HepG2 (cell line): Measurements from ENCODE around the gene RICTOR. TPM values are rescaled to one million over a fixed set of nuclear protein-coding genes. Genes with fewer than 3 reads are reported as not detected.

Experiments used
- ATAC-seq: fragments of 200-7000 bp; cut with Tn5 transposase; 3 replicates; pipeline ENCODE4 v1.9.1; 2020; ENCODE audit warnings: mild to moderate bottlenecking, moderate library complexity
- BruUV-seq: library from RNA; stranded (reverse); fragments of 400-500 nt; replicated peaks from 2 replicates; lab custom pipeline; 2021; lab: Mats Ljungman, UMichigan
- CTCF ChIA-PET: fragments of 300-600 bp; formaldehyde crosslinking; extraction: SDS; loops from one replicate; lab custom pipeline; 2021; ENCODE audit warnings: low total read pairs, inconsistent platforms, low intra/inter-chr PET ratio; lab: Yijun Ruan, JAX
- POLR2A ChIA-PET: fragments of 350-600 bp; sonication (Branson Sonifier 250); formaldehyde crosslinking; loops from one replicate; lab custom pipeline; 2020; ENCODE audit warnings: antibody characterized with exemption, inconsistent platforms; lab: Yijun Ruan, JAX
- DNase-seq: peaks from one replicate; pipeline ENCODE4 v3.0.0-alpha.2; 2015; ENCODE audit warnings: low spot score
- FAIRE-seq: peaks from 3 replicates; lab custom pipeline; 2011; peaks lifted over from hg19 to GRCh38; lab: Jason Lieb, UNC
- H2AFZ ChIP-seq: one replicate; pipeline ENCODE4 v1.6.1; 2011; ENCODE audit warnings: low read length, inconsistent platforms
- H3K27ac ChIP-seq: fragments of 300-600 bp; 3 replicates; pipeline ENCODE4 v1.8.0; 2011; ENCODE audit warnings: mixed run types, mild to moderate bottlenecking, mixed read lengths, low read length, inconsistent platforms; ENCODE audit not compliant: insufficient read depth; ENCODE audit errors: extremely low read length
- H3K27me3 ChIP-seq, 2 experiments: fragments of 200-600 bp in 1 of 2; 2 replicates in 1 of 2; 3 replicates in 1 of 2; pipeline versions ENCODE4 v1.6.0 to v1.8.0; 2011; ENCODE audit warnings: low read length in 2 of 2, mild to moderate bottlenecking in 2 of 2, moderate library complexity in 2 of 2, inconsistent platforms in 1 of 2; ENCODE audit not compliant: insufficient read depth in 2 of 2, control insufficient read depth in 1 of 2
- H3K36me3 ChIP-seq, 2 experiments: fragments of 200-600 bp in 1 of 2; replicated peaks in 1 of 2; 2 replicates in 1 of 2; 3 replicates in 1 of 2; pipeline versions ENCODE4 v1.5.1 to v1.8.0; 2011; ENCODE audit warnings: low read length in 2 of 2, inconsistent platforms in 1 of 2; ENCODE audit not compliant: insufficient read depth in 2 of 2, control insufficient read depth in 1 of 2
- H3K4me1 ChIP-seq: 2 replicates; pipeline ENCODE4 v1.5.1; 2012; ENCODE audit warnings: low read length, inconsistent platforms; ENCODE audit not compliant: insufficient read depth
- H3K4me2 ChIP-seq: 2 replicates; pipeline ENCODE4 v1.6.0; 2011; ENCODE audit warnings: low read depth, low read length, inconsistent platforms
- H3K4me3 ChIP-seq, 3 experiments: fragments of 200-600 bp in 1 of 3; sonication (generic), shearing (Covaris generic) in 1 of 3; replicated peaks in 1 of 3; 2 replicates each; pipeline ENCODE4 v1.5.1; 2011 to 2016; ENCODE audit warnings: low read length in 3 of 3, inconsistent platforms in 2 of 3, low read depth in 2 of 3, mild to moderate bottlenecking in 2 of 3, control low read depth in 1 of 3, mixed read lengths in 1 of 3; ENCODE audit not compliant: insufficient read depth in 1 of 3
- H3K79me2 ChIP-seq: one replicate; pipeline ENCODE4 v1.6.1; 2011; ENCODE audit warnings: low read length, inconsistent platforms; ENCODE audit not compliant: insufficient read depth
- H3K9ac ChIP-seq: 2 replicates; pipeline ENCODE4 v1.6.0; 2011; ENCODE audit warnings: mild to moderate bottlenecking, low read depth, low read length, inconsistent platforms; ENCODE audit not compliant: insufficient read depth
- H3K9me3 ChIP-seq: 2 replicates; pipeline ENCODE4 v1.5.1; 2012; ENCODE audit warnings: mild to moderate bottlenecking, low read length
- H4K20me1 ChIP-seq: 2 replicates; pipeline ENCODE4 v1.6.0; 2011; ENCODE audit warnings: inconsistent platforms, mild to moderate bottlenecking, low read length, moderate library complexity; ENCODE audit not compliant: insufficient read depth
- PAX8 ChIP-seq: sonication (generic); formaldehyde crosslinking; IDR thresholded peaks from 2 replicates; pipeline ENCODE4 v1.8.0; 2022; ENCODE audit warnings: mild to moderate bottlenecking, missing genetic modification reagents, borderline replicate concordance
- TFDP1 ChIP-seq: IDR thresholded peaks from 2 replicates; pipeline ENCODE4 v1.6.1; 2016; ENCODE audit warnings: missing compliant biosample characterization, missing genetic modification reagents, borderline replicate concordance
- ZNF557 ChIP-seq: sonication (generic); formaldehyde crosslinking; IDR thresholded peaks from 2 replicates; pipeline ENCODE4 v1.4.0; 2020; ENCODE audit warnings: missing genetic modification reagents
- ZNF619 ChIP-seq: sonication (generic); formaldehyde crosslinking; IDR thresholded peaks from 2 replicates; pipeline ENCODE4 v1.4.0; 2020; ENCODE audit warnings: mild to moderate bottlenecking, missing genetic modification reagents
- ZNF773 ChIP-seq: sonication (generic); formaldehyde crosslinking; IDR thresholded peaks from 2 replicates; pipeline ENCODE4 v1.4.0; 2020; ENCODE audit warnings: missing genetic modification reagents, borderline replicate concordance
- WGBS: methylation state at CpG from one replicate; pipeline ENCODE4 v1.1.6; 2017; ENCODE audit warnings: low lambda C conversion rate; 5-methylcytosine and 5-hydroxymethylcytosine counted together
- in situ Hi-C: cut with HindIII; loops from 2 replicates; pipeline ENCODE4 v1.10.0; 2017; ENCODE audit warnings: low pct_unique_long_range_greater_than_20kb; ENCODE audit not compliant: extremely low pct_ligation_motif_present
- intact Hi-C: fragments of 100-400 bp; cut with micrococcal nuclease; formaldehyde crosslinking; loops from one replicate; pipeline ENCODE4 v1.10.0; 2022; ENCODE audit not compliant: unreplicated experiment
- polyA plus RNA-seq, 8 experiments: library from polyadenylated mRNA; depleted of rRNA in 3 of 8; stranded (reverse) in 7 of 8; unstranded in 1 of 8; fragments of >200 nt; fragmentation: Illumina TruSeq in 4 of 8; extraction: Trizol in 4 of 8; gene quantifications; 2 replicates each; pipeline versions ENCODE4 v1.2.1 to v1.2.3, GENCODE V29; 2011 to 2016; ENCODE audit warnings: low read depth in 4 of 8, missing spikeins in 1 of 8, mixed read lengths in 1 of 8; ENCODE audit not compliant: insufficient read depth in 1 of 8
- small RNA-seq, 3 experiments: library from RNA; depleted of rRNA; stranded (forward); fragments of <200 nt; gene quantifications; one replicate each; pipeline ENCODE3, GENCODE V24; 2012; ENCODE audit warnings: low read depth in 2 of 3, low replicate concordance in 1 of 3; ENCODE audit not compliant: insufficient read length in 3 of 3, insufficient read depth in 2 of 3
- total RNA-seq, 5 experiments: library from RNA; depleted of rRNA; stranded (reverse); fragments of >200 nt; fragmentation: Illumina TruSeq; extraction: Trizol; gene quantifications; 2 replicates each; pipeline ENCODE4 v1.2.3, GENCODE V29; 2016; ENCODE audit warnings: low read depth in 1 of 5

Gene RICTOR
- total and polyA plus RNA-seq, 2 of the 13 experiments (the other 11 are each of a cell fraction or from before 2014, with no cell fraction given), result 10.7 to 15.4 TPM

GRCh38 chr5:38888041-38888440 is 186.2 kb downstream of the RICTOR start:
- Histone ChIP-seq H3K9me3 (no peaks in the 10 kb centered on the region), H3K36me3 (peaks cover 17 to 39% of the 10 kb centered on the region in 2 experiments), H3K27me3 (no peaks in the 10 kb centered on the region), H4K20me1 (no peaks in the 10 kb centered on the region; the same call in 1 of the 2 replicates), H3K9ac (no peak overlapping the region), H2AFZ (no peak overlapping the region), H3K4me2 (no peak overlapping the region), H3K79me2 (no peaks in the 10 kb centered on the region), H3K27ac (no peak overlapping the region), H3K4me3 (no peak overlapping the region), H3K4me1 (no peaks in the 10 kb centered on the region)
- intact Hi-C loops, result no loop called here
- FAIRE-seq, result no peak
- DNase-seq, result no peak
- ChIA-PET POLR2A (no interaction called here), CTCF (no interaction called here)
- no peak for TF ChIP-seq PAX8 (CRISPR knock-in tag)
- TF ChIP-seq ZNF557 (CRISPR knock-in tag), result no peak
- no peak for TF ChIP-seq ZNF619 (CRISPR knock-in tag)
- TF ChIP-seq TFDP1 (CRISPR knock-in tag), result no peak
- TF ChIP-seq ZNF773 (CRISPR knock-in tag), result no peak
- BruUV-seq, result no TSS peak
- in situ Hi-C loops, result no loop called here
- 97% methylated on average over 8 of the region's 8 CpGs for WGBS
- ATAC-seq, result no peak

Small RNA genes within 50 kb of the gene (small RNA-seq; reads per million reads assigned to genes)
- 0 reads per million in 3 experiments for gene AIG1P1

Other genes starting within 250 kb of the RICTOR start
- 14.2 and 21.3 TPM in 2 replicates for gene OSMR, start 228.4 kb downstream of the RICTOR start, total RNA-seq (2016; rRNA removed; fragmentation: Illumina TruSeq; extraction: Trizol)
- gene OSMR, start 228.4 kb downstream of the RICTOR start, polyA plus RNA-seq (2011; rRNA removed), result 86.5 and 94.3 TPM in 2 replicates
- not detected in 2 replicates for gene FYB1, start 145.2 kb upstream of the RICTOR start, total RNA-seq (2016; rRNA removed; fragmentation: Illumina TruSeq; extraction: Trizol)
- 0.03 TPM in 1 of 2 replicates, not detected in the other for gene FYB1, start 145.2 kb upstream of the RICTOR start, polyA plus RNA-seq (2011; rRNA removed)